ENCODE data around the gene ETV7. TPM values are rescaled to one million over a fixed set of nuclear protein-coding genes. Genes with fewer than 3 reads are reported as not detected.

The ETV7 gene
- total and polyA plus RNA-seq, 9 donors, result 0.04 to 0.48 (median 0.15) TPM; not detected in 2

DNA sequence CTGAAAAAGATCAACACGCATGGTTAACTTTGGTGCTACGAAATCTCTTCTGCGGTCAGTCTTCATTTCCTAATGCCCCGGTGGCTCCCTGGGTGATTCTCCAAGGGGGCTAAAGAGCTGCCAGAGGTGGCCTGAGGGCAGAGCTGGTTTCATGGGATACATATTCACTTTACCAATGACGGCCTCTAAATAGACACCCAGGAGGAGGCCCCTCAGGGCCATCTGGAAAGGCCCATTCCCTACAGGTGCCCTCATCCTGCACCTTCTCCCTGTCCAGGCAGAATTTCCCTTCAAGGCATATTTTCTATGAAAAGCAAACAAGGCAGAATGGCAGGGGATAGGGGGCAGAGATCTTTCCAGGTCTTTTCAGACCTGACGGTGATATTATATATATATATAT is 63.3 kb downstream of the ETV7 start:
- DNase-seq, result no peak
- H3K4me1 ChIP-seq (ENCODE audit: control insufficient read depth, insufficient read depth, low read length), result peaks cover 26% of the 10 kb centered on the region
- 97% methylated on average over 4 of the region's 6 CpGs for WGBS (ENCODE audit: insufficient coverage)

DNA sequence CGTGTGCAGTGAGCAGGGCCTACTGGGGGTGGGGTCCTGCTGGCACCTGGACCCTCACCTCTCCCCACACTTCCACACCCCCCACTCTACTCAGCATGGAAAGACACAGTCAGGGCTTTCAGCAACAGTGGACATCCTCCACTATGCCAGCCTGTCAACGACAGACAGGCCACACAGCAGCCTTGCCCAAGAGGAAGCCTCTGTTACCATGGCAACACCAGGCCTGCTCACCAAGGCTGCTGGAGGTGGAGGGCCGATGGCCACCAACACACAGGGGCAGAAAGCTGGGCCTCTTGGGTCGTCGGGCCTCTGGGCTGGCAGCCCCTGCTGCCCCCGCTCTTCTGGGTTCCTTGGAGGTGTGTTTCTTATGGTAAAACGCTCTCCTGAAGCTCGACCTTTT is 64.4 kb downstream of the ETV7 start:
- Histone ChIP-seq H3K4me3 (ENCODE audit: low read length) (no peak overlapping the region), H3K27me3 (ENCODE audit: control insufficient read depth, insufficient read depth, low read length) (peaks cover 8% of the 10 kb centered on the region), H3K4me1 (ENCODE audit: control insufficient read depth, insufficient read depth, low read length) (peaks cover 26% of the 10 kb centered on the region), H3K36me3 (ENCODE audit: control insufficient read depth, insufficient read depth, low read length) (no peaks in the 10 kb centered on the region), H3K9me3 (replicated peaks; ENCODE audit: control insufficient read depth, low read depth, low read length) (no peaks in the 10 kb centered on the region), H3K27ac (ENCODE audit: low read length) (no peak overlapping the region)
- WGBS (ENCODE audit: insufficient coverage), result 29% methylated on average over 2 of the region's 8 CpGs
- DNase-seq, result no peak

More for the DNA sequence above, 63.3 kb downstream of the ETV7 start:
- Histone ChIP-seq H3K27me3 (ENCODE audit: control insufficient read depth, insufficient read depth, low read length) (peaks cover 11% of the 10 kb centered on the region), H3K9me3 (replicated peaks; ENCODE audit: control insufficient read depth, low read depth, low read length) (no peaks in the 10 kb centered on the region), H3K4me3 (ENCODE audit: low read length) (no peak overlapping the region), H3K27ac (ENCODE audit: low read length) (no peak overlapping the region), H3K36me3 (ENCODE audit: control insufficient read depth, insufficient read depth, low read length) (no peaks in the 10 kb centered on the region)

DNA sequence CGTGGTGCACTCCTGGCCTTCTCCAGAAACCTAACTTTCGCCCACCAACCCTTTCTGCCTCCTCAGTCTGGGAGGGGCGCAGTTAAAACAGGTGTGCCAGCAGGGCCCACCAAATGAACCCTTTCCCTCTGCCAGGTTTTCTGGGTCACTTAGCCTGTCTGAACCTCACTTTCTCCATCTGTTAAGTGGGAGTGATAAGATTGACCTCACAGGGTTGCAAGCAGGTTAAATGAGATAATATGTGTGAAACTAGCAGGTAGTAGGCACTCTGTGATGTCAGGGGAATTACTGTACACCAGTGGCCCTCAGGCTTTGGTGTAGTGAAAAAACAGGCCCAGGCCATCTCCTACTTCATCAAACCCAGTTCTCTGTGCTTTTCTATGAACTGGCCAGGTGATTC is 64.9 kb downstream of the ETV7 start:
- H3K27me3 ChIP-seq (ENCODE audit: control insufficient read depth, insufficient read depth, low read length), result peaks cover 8% of the 10 kb centered on the region
- WGBS (ENCODE audit: insufficient coverage), result 84% methylated on average over 2 of the region's 3 CpGs
- no peak for DNase-seq
- H3K27ac ChIP-seq (ENCODE audit: low read length), result no peak overlapping the region
- no peaks in the 10 kb centered on the region for H3K36me3 ChIP-seq (ENCODE audit: control insufficient read depth, insufficient read depth, low read length)
- H3K9me3 ChIP-seq (replicated peaks; ENCODE audit: control insufficient read depth, low read depth, low read length), result no peaks in the 10 kb centered on the region
- no peak overlapping the region for H3K4me3 ChIP-seq (ENCODE audit: low read length)
- H3K4me1 ChIP-seq (ENCODE audit: control insufficient read depth, insufficient read depth, low read length), result peaks cover 24% of the 10 kb centered on the region

DNA sequence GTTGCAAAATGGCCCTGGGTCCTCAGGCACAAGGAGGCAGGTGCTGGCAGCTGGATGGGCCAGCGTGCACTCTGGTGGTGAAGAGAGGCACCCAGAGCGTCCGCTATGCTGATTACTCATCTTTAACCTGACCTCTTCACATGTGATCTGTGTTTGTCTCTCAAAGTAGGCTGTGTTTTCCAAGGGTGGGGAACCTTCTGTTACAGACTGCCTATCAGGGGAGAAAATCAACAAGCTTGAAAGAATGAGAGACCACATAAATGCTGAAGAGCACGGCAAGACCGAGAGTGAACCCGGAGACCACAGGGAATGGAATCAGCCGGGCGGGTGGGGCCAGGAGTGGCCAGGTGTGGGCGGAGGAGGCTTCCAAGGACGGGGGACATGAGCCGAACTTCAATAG is 67.0 kb downstream of the ETV7 start:
- H3K27me3 ChIP-seq (ENCODE audit: control insufficient read depth, insufficient read depth, low read length), result peaks cover 4% of the 10 kb centered on the region
- 88% methylated on average over 7 of the region's 11 CpGs for WGBS (ENCODE audit: insufficient coverage)
- peaks cover 7% of the 10 kb centered on the region for H3K4me1 ChIP-seq (ENCODE audit: control insufficient read depth, insufficient read depth, low read length)
- H3K9me3 ChIP-seq (replicated peaks; ENCODE audit: control insufficient read depth, low read depth, low read length), result no peaks in the 10 kb centered on the region
- DNase-seq, result no peak
- no peaks in the 10 kb centered on the region for H3K36me3 ChIP-seq (ENCODE audit: control insufficient read depth, insufficient read depth, low read length)
- no peak overlapping the region for H3K4me3 ChIP-seq (ENCODE audit: low read length)
- H3K27ac ChIP-seq (ENCODE audit: low read length), result no peak overlapping the region

DNA sequence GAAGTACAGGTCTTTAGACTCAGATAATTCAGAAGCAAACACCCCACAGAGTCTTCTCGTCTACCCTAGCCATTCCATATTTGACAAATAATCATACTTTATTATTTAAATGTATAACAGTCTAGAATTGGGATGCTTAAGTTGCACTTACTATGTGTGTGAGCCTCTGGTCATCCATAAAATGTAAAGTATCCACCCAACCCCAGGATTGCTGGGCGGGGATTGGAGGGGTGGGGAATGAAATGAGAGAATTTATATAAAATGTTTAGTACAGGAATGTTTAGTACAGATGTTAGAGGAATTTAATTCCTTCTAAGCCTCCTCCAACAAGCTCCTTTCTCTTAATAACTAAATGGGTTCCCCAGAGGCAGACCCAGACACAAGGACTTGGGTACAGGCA is 67.6 kb downstream of the ETV7 start:
- Histone ChIP-seq H3K36me3 (ENCODE audit: control insufficient read depth, insufficient read depth, low read length) (no peaks in the 10 kb centered on the region), H3K27ac (ENCODE audit: low read length) (no peak overlapping the region), H3K4me3 (ENCODE audit: low read length) (no peak overlapping the region), H3K9me3 (replicated peaks; ENCODE audit: control insufficient read depth, low read depth, low read length) (no peaks in the 10 kb centered on the region), H3K27me3 (ENCODE audit: control insufficient read depth, insufficient read depth, low read length) (peaks cover 6% of the 10 kb centered on the region), H3K4me1 (ENCODE audit: control insufficient read depth, insufficient read depth, low read length) (peaks cover under 1% of the 10 kb centered on the region)
- WGBS (ENCODE audit: insufficient coverage), result no CpG with 5 or more reads among the region's 2 CpGs
- DNase-seq, result no peak

DNA sequence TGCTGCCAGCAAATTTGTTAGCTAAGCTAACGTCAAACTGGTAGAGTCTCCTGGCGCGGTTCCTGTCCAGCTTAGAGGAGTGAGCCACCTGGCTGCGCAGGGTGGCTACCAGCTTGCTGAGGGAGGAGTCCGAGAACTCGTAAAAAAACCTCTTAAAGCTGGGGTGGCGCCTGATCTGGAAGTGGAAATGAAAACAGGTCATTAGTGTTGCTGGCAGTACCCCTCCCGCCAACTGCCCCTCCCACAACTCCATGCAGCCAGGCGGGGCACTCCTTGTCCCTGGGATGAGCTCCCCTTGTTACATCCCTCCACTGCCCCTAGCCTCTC is 68.1 kb downstream of the ETV7 start:
- Histone ChIP-seq H3K4me3 (ENCODE audit: low read length) (no peak overlapping the region), H3K9me3 (replicated peaks; ENCODE audit: control insufficient read depth, low read depth, low read length) (no peaks in the 10 kb centered on the region), H3K36me3 (ENCODE audit: control insufficient read depth, insufficient read depth, low read length) (no peaks in the 10 kb centered on the region), H3K4me1 (ENCODE audit: control insufficient read depth, insufficient read depth, low read length) (no peaks in the 10 kb centered on the region), H3K27ac (ENCODE audit: low read length) (no peak overlapping the region), H3K27me3 (ENCODE audit: control insufficient read depth, insufficient read depth, low read length) (peaks cover 6% of the 10 kb centered on the region)
- WGBS (ENCODE audit: insufficient coverage), result 90% methylated on average over 5 of the region's 9 CpGs
- DNase-seq, result no peak

DNA sequence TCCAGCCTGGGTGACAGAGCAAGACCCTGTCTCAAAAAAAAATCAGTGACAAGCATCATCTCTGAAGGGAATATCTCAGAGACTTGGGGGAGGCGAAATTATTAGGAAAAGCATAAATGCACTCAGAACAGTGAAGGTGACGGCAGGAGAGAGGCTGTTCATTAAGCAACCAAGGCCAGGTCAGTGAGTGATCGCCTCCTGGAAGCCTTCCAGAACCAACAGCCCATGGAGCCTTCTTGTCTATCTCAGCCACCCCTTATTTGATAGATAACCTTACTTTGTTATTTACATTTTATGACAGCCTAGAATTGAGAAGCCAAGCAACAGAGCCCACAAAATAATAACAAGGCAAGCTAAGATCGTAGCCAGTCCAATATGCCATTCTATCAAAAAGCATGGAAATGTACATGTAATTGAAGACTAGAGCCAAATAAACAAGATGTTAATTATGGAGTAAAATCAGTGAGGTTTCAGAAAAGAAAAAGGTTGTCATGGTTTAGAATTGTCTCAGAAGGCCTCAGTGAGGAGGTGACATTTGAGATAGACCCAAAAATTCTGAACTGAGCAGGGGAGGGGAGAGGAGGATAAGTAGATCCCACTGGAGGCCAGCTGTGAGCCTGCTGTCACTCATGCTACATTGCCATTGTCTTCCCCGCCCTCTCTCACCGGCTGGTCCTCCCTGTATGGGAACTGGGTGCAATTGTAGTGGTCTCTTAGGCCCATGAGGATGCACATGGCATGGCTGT is 68.6 kb downstream of the ETV7 start:
- Histone ChIP-seq H3K27me3 (ENCODE audit: control insufficient read depth, insufficient read depth, low read length) (peaks cover 6% of the 10 kb centered on the region), H3K4me3 (ENCODE audit: low read length) (no peak overlapping the region), H3K27ac (ENCODE audit: low read length) (no peak overlapping the region), H3K9me3 (replicated peaks; ENCODE audit: control insufficient read depth, low read depth, low read length) (no peaks in the 10 kb centered on the region), H3K36me3 (ENCODE audit: control insufficient read depth, insufficient read depth, low read length) (no peaks in the 10 kb centered on the region), H3K4me1 (ENCODE audit: control insufficient read depth, insufficient read depth, low read length) (no peaks in the 10 kb centered on the region)
- 64% methylated on average over 3 of the region's 6 CpGs for WGBS (ENCODE audit: insufficient coverage)
- no peak for DNase-seq

DNA sequence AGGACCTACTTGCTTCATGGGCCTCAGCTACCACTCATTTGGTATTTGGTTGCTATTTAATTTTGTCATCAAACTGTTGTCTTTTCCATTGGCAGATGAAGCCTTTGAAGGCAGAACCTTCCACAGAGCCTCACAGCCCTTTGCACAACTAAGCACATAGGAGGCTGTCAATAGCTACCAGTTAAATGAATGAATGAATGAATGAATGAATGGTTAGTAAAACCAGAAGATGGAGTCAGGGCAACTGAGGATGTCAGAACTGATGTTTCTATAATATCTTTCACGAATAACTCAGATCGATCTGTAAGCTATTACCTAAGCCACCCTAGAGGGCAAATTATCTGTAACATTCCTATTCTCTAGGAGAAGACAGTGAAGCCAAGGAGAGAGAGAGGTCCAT is 69.8 kb downstream of the ETV7 start:
- Histone ChIP-seq H3K4me1 (ENCODE audit: control insufficient read depth, insufficient read depth, low read length) (peaks cover 6% of the 10 kb centered on the region), H3K36me3 (ENCODE audit: control insufficient read depth, insufficient read depth, low read length) (no peaks in the 10 kb centered on the region), H3K4me3 (ENCODE audit: low read length) (no peak overlapping the region), H3K9me3 (replicated peaks; ENCODE audit: control insufficient read depth, low read depth, low read length) (no peaks in the 10 kb centered on the region), H3K27me3 (ENCODE audit: control insufficient read depth, insufficient read depth, low read length) (peaks cover 3% of the 10 kb centered on the region), H3K27ac (ENCODE audit: low read length) (no peak overlapping the region)
- no peak for DNase-seq
- WGBS (ENCODE audit: insufficient coverage), result no CpG with 5 or more reads among the region's 2 CpGs

Other genes with a start within 250 kb of the ETV7 start
- gene BRPF3, start 190.9 kb downstream of the ETV7 start, total RNA-seq, result 10.1 TPM
- gene BRPF3, start 190.9 kb downstream of the ETV7 start, polyA plus RNA-seq (ENCODE audit: insufficient read depth in 1 of 8, insufficient read length in 8 of 8, low replicate concordance in 1 of 8), result 10 to 100 TPM; 19.7 to 32.3 (median 25.2) TPM
- not detected for gene PNPLA1, start 117.6 kb downstream of the ETV7 start, total RNA-seq
- under 1 TPM in 5 of 8 donors, not detected in 3; 0.05 to 0.45 (median 0.11) TPM for gene PNPLA1, start 117.6 kb downstream of the ETV7 start, polyA plus RNA-seq (ENCODE audit: insufficient read depth in 1 of 8, insufficient read length in 8 of 8, low replicate concordance in 1 of 8)
- gene BNIP5, start 50.8 kb downstream of the ETV7 start, total RNA-seq, result 0.04 TPM
- gene BNIP5, start 50.8 kb downstream of the ETV7 start, polyA plus RNA-seq (ENCODE audit: insufficient read depth in 1 of 8, insufficient read length in 8 of 8, low replicate concordance in 1 of 8), result under 1 TPM in 6 of 8 donors, not detected in 2; 0.04 to 0.65 (median 0.07) TPM
- gene PXT1, start 55.2 kb upstream of the ETV7 start, total RNA-seq, result 0.04 TPM
- gene PXT1, start 55.2 kb upstream of the ETV7 start, polyA plus RNA-seq (ENCODE audit: insufficient read depth in 1 of 8, insufficient read length in 8 of 8, low replicate concordance in 1 of 8), result under 1 TPM in 4 of 8 donors, not detected in 4; 0.05 to 0.15 (median 0.09) TPM
- gene KCTD20, start 55.3 kb upstream of the ETV7 start, total RNA-seq, result 59.2 TPM
- gene KCTD20, start 55.3 kb upstream of the ETV7 start, polyA plus RNA-seq (ENCODE audit: insufficient read depth in 1 of 8, insufficient read length in 8 of 8, low replicate concordance in 1 of 8), result 10 to 100 TPM; 37.4 to 63.7 (median 46.4) TPM
- gene STK38, start 159.8 kb upstream of the ETV7 start, total RNA-seq, result 17.2 TPM
- 10 to 100 TPM; 25.1 to 37.9 (median 28.7) TPM for gene STK38, start 159.8 kb upstream of the ETV7 start, polyA plus RNA-seq (ENCODE audit: insufficient read depth in 1 of 8, insufficient read length in 8 of 8, low replicate concordance in 1 of 8)
- 261 TPM for gene SRSF3, start 206.7 kb upstream of the ETV7 start, total RNA-seq
- gene SRSF3, start 206.7 kb upstream of the ETV7 start, polyA plus RNA-seq (ENCODE audit: insufficient read depth in 1 of 8, insufficient read length in 8 of 8, low replicate concordance in 1 of 8), result 100 to 1,000 TPM; 308 to 413 (median 326) TPM